Stimulated activated naive B cell treated with anti-CD40 and anti-IgM and Interleukin-4, amounts not matched to agents 10 μg/mL and 1 μg/mL and 100 μg/mL, for 72 hours (primary cell): Measurements from ENCODE around the gene NATD1.
A peak's percentile ranks its signal among the peaks of the same experiment; 100 is the strongest.
"Not testable (repeated sequence)": the region's sequence is repeated elsewhere in the genome, so short reads cannot be mapped to it uniquely, and the experiment has no call there.

ENCODE experiments used
- ATAC-seq, 2 donors: fragments of 150-1000 bp; cut with Tn5 transposase; replicated peaks; 2 replicates each; pipeline ENCODE4 v1.10.0; 2021; ENCODE audit warnings: moderate library complexity in 1 of 2
- DNase-seq: peaks from one replicate; pipeline ENCODE4 v3.0.0; 2021
- H3K27ac Mint-ChIP-seq: one replicate; pipeline ENCODE4 v1.8.0; 2022; ENCODE audit warnings: mild to moderate bottlenecking, mixed read lengths
- H3K27me3 Mint-ChIP-seq, 2 donors: one replicate each; pipeline ENCODE4 v1.8.0; 2022; ENCODE audit warnings: mixed read lengths in 2 of 2
- H3K36me3 Mint-ChIP-seq, 2 donors: one replicate each; pipeline ENCODE4 v1.8.0; 2022; ENCODE audit warnings: mixed read lengths in 2 of 2, mild to moderate bottlenecking in 1 of 2
- H3K4me1 Mint-ChIP-seq, 2 donors: one replicate each; pipeline ENCODE4 v1.8.0; 2022; ENCODE audit warnings: mixed read lengths in 2 of 2, mild to moderate bottlenecking in 1 of 2
- H3K4me3 Mint-ChIP-seq, 2 donors: one replicate each; pipeline ENCODE4 v1.8.0; 2022; ENCODE audit warnings: mild to moderate bottlenecking in 2 of 2, mixed read lengths in 2 of 2, moderate library complexity in 1 of 2
- H3K9me3 Mint-ChIP-seq, 2 donors: one replicate each; pipeline ENCODE4 v1.8.0; 2022; ENCODE audit warnings: mixed read lengths in 2 of 2, mild to moderate bottlenecking in 1 of 2

Gene NATD1

GRCh38 chr17:21239680-21240368 lies 13.4 kb downstream of the NATD1 start:
- H3K27me3 Mint-ChIP-seq: no peaks in the 10 kb centered on the region
- no peak overlapping the region for H3K4me3 Mint-ChIP-seq
- ATAC-seq (peak; percentile 71 to 72), DNase-seq (no peak)
- peaks cover 0 to 9% of the 10 kb centered on the region in 2 donors for H3K36me3 Mint-ChIP-seq
- peaks cover 0 to 2% of the 10 kb centered on the region in 2 donors for H3K4me1 Mint-ChIP-seq
- H3K27ac Mint-ChIP-seq: no peak overlapping the region
- peaks cover 3 to 6% of the 10 kb centered on the region in 2 donors for H3K9me3 Mint-ChIP-seq

- ATAC-seq (no peak), DNase-seq (no peak)
- Mint-ChIP-seq H3K9me3 (peaks cover 10 to 12% of the 10 kb centered on the region in 2 donors), H3K36me3 (peaks cover 7 to 34% of the 10 kb centered on the region in 2 donors), H3K4me1 (no peaks in the 10 kb centered on the region), H3K4me3 (no peak overlapping the region), H3K27me3 (no peaks in the 10 kb centered on the region), H3K27ac (peak overlapping the region; percentile 39)
Measured at GRCh38 chr17:21235921-21236320, 17.3 kb downstream of the NATD1 start.

GRCh38 chr17:21233581-21234347 lies 19.4 kb downstream of the NATD1 start:
- Mint-ChIP-seq H3K27me3 (no peaks in the 10 kb centered on the region), H3K27ac (peak overlapping the region; percentile 43), H3K4me1 (no peaks in the 10 kb centered on the region), H3K9me3 (peaks cover 10 to 12% of the 10 kb centered on the region in 2 donors), H3K4me3 (peak overlapping the region in 1 of 2 donors; percentile 42), H3K36me3 (peaks cover 7 to 34% of the 10 kb centered on the region in 2 donors)
- DNase-seq (no peak), ATAC-seq (no peak)

GRCh38 chr17:21232033-21232749 lies 21.0 kb downstream of the NATD1 start:
- H3K36me3 Mint-ChIP-seq: peaks cover 7 to 34% of the 10 kb centered on the region in 2 donors
- no peaks in the 10 kb centered on the region for H3K4me1 Mint-ChIP-seq
- H3K9me3 Mint-ChIP-seq: peaks cover 10 to 12% of the 10 kb centered on the region in 2 donors
- ATAC-seq (no peak), DNase-seq (no peak)
- no peak overlapping the region for H3K27ac Mint-ChIP-seq
- H3K4me3 Mint-ChIP-seq: no peak overlapping the region
- H3K27me3 Mint-ChIP-seq: no peaks in the 10 kb centered on the region

GRCh38 chr17:21231533-21231932 lies 21.7 kb downstream of the NATD1 start:
- peaks cover 7 to 34% of the 10 kb centered on the region in 2 donors for H3K36me3 Mint-ChIP-seq
- no peak overlapping the region for H3K27ac Mint-ChIP-seq
- no peaks in the 10 kb centered on the region for H3K4me1 Mint-ChIP-seq
- no peaks in the 10 kb centered on the region for H3K27me3 Mint-ChIP-seq
- ATAC-seq (no peak), DNase-seq (no peak)
- no peak overlapping the region for H3K4me3 Mint-ChIP-seq
- peaks cover 10 to 12% of the 10 kb centered on the region in 2 donors for H3K9me3 Mint-ChIP-seq

GRCh38 chr17:21228845-21229244 lies 24.4 kb downstream of the NATD1 start:
- DNase-seq (no peak), ATAC-seq (no peak)
- H3K36me3 Mint-ChIP-seq: peaks cover 7 to 25% of the 10 kb centered on the region in 2 donors
- H3K27me3 Mint-ChIP-seq: no peaks in the 10 kb centered on the region
- H3K4me1 Mint-ChIP-seq: no peaks in the 10 kb centered on the region
- no peak overlapping the region for H3K4me3 Mint-ChIP-seq
- peaks cover 6 to 7% of the 10 kb centered on the region in 2 donors for H3K9me3 Mint-ChIP-seq
- H3K27ac Mint-ChIP-seq: no peak overlapping the region

GRCh38 chr17:21228111-21228510 lies 25.1 kb downstream of the NATD1 start:
- Mint-ChIP-seq H3K4me3 (no peak overlapping the region), H3K27ac (peak overlapping the region; percentile 16), H3K9me3 (peaks cover 6 to 7% of the 10 kb centered on the region in 2 donors), H3K27me3 (no peaks in the 10 kb centered on the region), H3K36me3 (peaks cover 7 to 22% of the 10 kb centered on the region in 2 donors), H3K4me1 (no peaks in the 10 kb centered on the region)
- ATAC-seq (no peak), DNase-seq (no peak)

GRCh38 chr17:21227277-21227676 lies 25.9 kb downstream of the NATD1 start:
- not testable (repeated sequence) for H3K4me1 Mint-ChIP-seq, DNase-seq, H3K4me3 Mint-ChIP-seq, H3K27ac Mint-ChIP-seq, H3K27me3 Mint-ChIP-seq, ATAC-seq, H3K9me3 Mint-ChIP-seq
- H3K36me3 Mint-ChIP-seq: peaks cover 13 to 24% of the 10 kb centered on the region in 2 donors

GRCh38 chr17:21223086-21223485 lies 30.1 kb downstream of the NATD1 start:
- Mint-ChIP-seq H3K27me3 (no peaks in the 10 kb centered on the region), H3K27ac (no peak overlapping the region), H3K4me1 (no peaks in the 10 kb centered on the region), H3K36me3 (peaks cover 22 to 33% of the 10 kb centered on the region in 2 donors), H3K9me3 (no peaks in the 10 kb centered on the region), H3K4me3 (no peak overlapping the region)
- ATAC-seq (no peak), DNase-seq (no peak)

GRCh38 chr17:21218831-21219380 lies 34.3 kb downstream of the NATD1 start:
- no peaks in the 10 kb centered on the region for H3K27me3 Mint-ChIP-seq
- H3K36me3 Mint-ChIP-seq: peaks cover 32 to 37% of the 10 kb centered on the region in 2 donors
- ATAC-seq (no peak), DNase-seq (no peak)
- H3K27ac Mint-ChIP-seq: no peak overlapping the region
- H3K4me3 Mint-ChIP-seq: no peak overlapping the region
- H3K4me1 Mint-ChIP-seq: peaks cover 10 to 19% of the 10 kb centered on the region in 2 donors
- H3K9me3 Mint-ChIP-seq: no peaks in the 10 kb centered on the region

- no peaks in the 10 kb centered on the region for H3K27me3 Mint-ChIP-seq
- DNase-seq: no peak
- ATAC-seq: no peak
- H3K9me3 Mint-ChIP-seq: no peaks in the 10 kb centered on the region
- H3K4me3 Mint-ChIP-seq: no peak overlapping the region
- H3K4me1 Mint-ChIP-seq: peaks cover 10 to 22% of the 10 kb centered on the region in 2 donors
- no peak overlapping the region for H3K27ac Mint-ChIP-seq
- peaks cover 32% of the 10 kb centered on the region in 2 donors for H3K36me3 Mint-ChIP-seq
Measured at GRCh38 chr17:21218101-21218500, 35.1 kb downstream of the NATD1 start.

- Mint-ChIP-seq H3K36me3 (peaks cover 26% of the 10 kb centered on the region in 2 donors), H3K27ac (no peak overlapping the region)
Measured at GRCh38 chr17:21217346-21217745, 35.9 kb downstream of the NATD1 start.

GRCh38 chr17:21215935-21216334 lies 37.3 kb downstream of the NATD1 start:
- peaks cover 21 to 40% of the 10 kb centered on the region in 2 donors for H3K4me1 Mint-ChIP-seq
- no peak overlapping the region for H3K27ac Mint-ChIP-seq
- DNase-seq (no peak), ATAC-seq (no peak)
- H3K27me3 Mint-ChIP-seq: no peaks in the 10 kb centered on the region
- H3K4me3 Mint-ChIP-seq: peak overlapping the region; percentile 90 to 96
- H3K9me3 Mint-ChIP-seq: no peaks in the 10 kb centered on the region
- peaks cover 15% of the 10 kb centered on the region in 2 donors for H3K36me3 Mint-ChIP-seq

More at GRCh38 chr17:21217346-21217745, 35.9 kb downstream of the NATD1 start:
- ATAC-seq: no peak
- no peak overlapping the region for H3K4me3 Mint-ChIP-seq
- H3K27me3 Mint-ChIP-seq: no peaks in the 10 kb centered on the region
- H3K9me3 Mint-ChIP-seq: no peaks in the 10 kb centered on the region
- H3K4me1 Mint-ChIP-seq: peaks cover 13 to 29% of the 10 kb centered on the region in 2 donors
- no peak for DNase-seq
